Panc1 (cell line): Measurements from ENCODE around the gene UBA52.

ENCODE experiments used
- POLR2AphosphoS5 ChIP-seq: IDR thresholded peaks from 2 replicates; pipeline ENCODE4 v1.6.1; 2012; ENCODE audit warnings: mild to moderate bottlenecking, low read depth, low read length, moderate library complexity
- TF ChIP-seq, protein P1 (sequence below): fragments of 450-650 bp; IDR thresholded peaks from 2 replicates; pipeline ENCODE4 v1.5.1; 2017; ENCODE audit warnings: mild to moderate bottlenecking
- TF ChIP-seq, protein P2 (sequence below), 2 experiments: IDR thresholded peaks; 2 replicates each; pipeline ENCODE4 v1.6.1; 2011 to 2012; ENCODE audit warnings: low read depth in 2 of 2, control low read depth in 1 of 2, low read length in 1 of 2, mild to moderate bottlenecking in 1 of 2, moderate library complexity in 1 of 2; ENCODE audit not compliant: insufficient read depth in 1 of 2

DNA sequence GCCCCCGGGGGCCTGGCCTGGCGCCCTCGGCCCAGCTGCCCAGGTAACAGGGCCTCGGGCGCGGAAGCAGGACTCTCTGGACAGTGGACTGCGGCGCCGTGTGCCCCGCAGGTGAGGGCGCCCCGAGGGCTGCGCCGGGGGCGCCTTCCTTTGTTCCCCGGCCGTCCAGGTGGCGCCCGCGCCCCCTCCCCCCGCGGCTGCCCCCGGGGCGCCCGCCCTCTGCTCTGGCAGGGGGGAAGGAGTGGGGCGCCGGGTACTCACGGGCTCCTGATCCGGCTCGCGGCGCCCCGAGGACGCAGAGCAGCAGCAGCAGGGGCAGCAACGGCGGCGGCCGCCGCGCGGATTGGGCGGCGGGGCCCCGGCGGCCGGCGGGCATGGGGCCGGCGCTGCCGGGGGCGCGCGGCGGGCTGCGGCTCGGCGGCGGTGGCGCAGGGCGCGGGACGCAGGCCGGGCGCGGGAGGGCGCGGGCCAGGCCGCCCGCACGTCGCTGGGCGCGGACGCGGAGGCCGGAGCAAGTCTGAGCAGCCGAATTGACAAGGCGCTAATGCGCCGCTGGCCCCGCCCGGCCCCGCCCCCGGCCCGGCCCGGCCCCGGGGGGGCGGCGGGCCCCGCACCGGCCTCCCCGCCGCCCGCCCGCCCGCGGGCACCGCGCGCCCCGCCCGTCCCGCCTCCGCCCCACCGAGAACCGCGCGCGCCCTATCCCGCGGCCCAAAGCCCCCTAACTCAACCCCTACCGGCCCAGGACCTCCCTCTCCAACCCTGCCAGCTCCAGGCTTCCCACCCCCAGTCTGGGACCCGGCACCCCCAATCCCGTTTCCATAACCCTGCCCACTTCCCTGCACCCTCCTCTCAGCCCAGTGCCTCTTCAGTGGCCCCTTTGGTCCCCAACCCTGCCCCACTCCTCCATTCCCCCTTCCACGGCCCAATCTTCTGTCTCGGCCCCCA is 34.9 kb downstream of the UBA52 start, which contains the start of gene CRLF1:
- TF ChIP-seq, protein P1, sequence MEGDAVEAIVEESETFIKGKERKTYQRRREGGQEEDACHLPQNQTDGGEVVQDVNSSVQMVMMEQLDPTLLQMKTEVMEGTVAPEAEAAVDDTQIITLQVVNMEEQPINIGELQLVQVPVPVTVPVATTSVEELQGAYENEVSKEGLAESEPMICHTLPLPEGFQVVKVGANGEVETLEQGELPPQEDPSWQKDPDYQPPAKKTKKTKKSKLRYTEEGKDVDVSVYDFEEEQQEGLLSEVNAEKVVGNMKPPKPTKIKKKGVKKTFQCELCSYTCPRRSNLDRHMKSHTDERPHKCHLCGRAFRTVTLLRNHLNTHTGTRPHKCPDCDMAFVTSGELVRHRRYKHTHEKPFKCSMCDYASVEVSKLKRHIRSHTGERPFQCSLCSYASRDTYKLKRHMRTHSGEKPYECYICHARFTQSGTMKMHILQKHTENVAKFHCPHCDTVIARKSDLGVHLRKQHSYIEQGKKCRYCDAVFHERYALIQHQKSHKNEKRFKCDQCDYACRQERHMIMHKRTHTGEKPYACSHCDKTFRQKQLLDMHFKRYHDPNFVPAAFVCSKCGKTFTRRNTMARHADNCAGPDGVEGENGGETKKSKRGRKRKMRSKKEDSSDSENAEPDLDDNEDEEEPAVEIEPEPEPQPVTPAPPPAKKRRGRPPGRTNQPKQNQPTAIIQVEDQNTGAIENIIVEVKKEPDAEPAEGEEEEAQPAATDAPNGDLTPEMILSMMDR: no peak
- TF ChIP-seq, protein P2, sequence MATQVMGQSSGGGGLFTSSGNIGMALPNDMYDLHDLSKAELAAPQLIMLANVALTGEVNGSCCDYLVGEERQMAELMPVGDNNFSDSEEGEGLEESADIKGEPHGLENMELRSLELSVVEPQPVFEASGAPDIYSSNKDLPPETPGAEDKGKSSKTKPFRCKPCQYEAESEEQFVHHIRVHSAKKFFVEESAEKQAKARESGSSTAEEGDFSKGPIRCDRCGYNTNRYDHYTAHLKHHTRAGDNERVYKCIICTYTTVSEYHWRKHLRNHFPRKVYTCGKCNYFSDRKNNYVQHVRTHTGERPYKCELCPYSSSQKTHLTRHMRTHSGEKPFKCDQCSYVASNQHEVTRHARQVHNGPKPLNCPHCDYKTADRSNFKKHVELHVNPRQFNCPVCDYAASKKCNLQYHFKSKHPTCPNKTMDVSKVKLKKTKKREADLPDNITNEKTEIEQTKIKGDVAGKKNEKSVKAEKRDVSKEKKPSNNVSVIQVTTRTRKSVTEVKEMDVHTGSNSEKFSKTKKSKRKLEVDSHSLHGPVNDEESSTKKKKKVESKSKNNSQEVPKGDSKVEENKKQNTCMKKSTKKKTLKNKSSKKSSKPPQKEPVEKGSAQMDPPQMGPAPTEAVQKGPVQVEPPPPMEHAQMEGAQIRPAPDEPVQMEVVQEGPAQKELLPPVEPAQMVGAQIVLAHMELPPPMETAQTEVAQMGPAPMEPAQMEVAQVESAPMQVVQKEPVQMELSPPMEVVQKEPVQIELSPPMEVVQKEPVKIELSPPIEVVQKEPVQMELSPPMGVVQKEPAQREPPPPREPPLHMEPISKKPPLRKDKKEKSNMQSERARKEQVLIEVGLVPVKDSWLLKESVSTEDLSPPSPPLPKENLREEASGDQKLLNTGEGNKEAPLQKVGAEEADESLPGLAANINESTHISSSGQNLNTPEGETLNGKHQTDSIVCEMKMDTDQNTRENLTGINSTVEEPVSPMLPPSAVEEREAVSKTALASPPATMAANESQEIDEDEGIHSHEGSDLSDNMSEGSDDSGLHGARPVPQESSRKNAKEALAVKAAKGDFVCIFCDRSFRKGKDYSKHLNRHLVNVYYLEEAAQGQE (IDR thresholded peaks at IDR 0.05; ENCODE audit: insufficient read depth in 1 of 2, low read depth in 2 of 2, low read length in 1 of 2): no peak
- TF ChIP-seq POLR2AphosphoS5: no peak
